SK-N-SH (cell line): ENCODE measurements around the gene GRID2IP. TPM values are rescaled to one million over a fixed set of nuclear protein-coding genes. Genes with fewer than 3 reads are reported as not detected.

ENCODE experiments used
- CTCF ChIA-PET: fragments of 300-600, 350-600 bp; formaldehyde crosslinking; extraction: SDS; loops from one replicate; lab custom pipeline; 2021; lab: Yijun Ruan, JAX
- POLR2A ChIA-PET: fragments of 350-600 bp; sonication (Branson Sonifier 250); formaldehyde crosslinking; extraction: SDS; loops from one replicate; lab custom pipeline; 2020; ENCODE audit warnings: antibody characterized with exemption, inconsistent platforms; lab: Yijun Ruan, JAX
- DNase-seq: peaks from one replicate; pipeline ENCODE4 v3.0.0; 2012
- H2AFZ ChIP-seq: fragments of 200-600 bp; sonication (generic); 2 replicates; pipeline ENCODE4 v1.8.1; 2016; ENCODE audit warnings: antibody characterized with exemption, mild to moderate bottlenecking, low read depth
- H3F3A ChIP-seq: fragments of 200-600 bp; sonication (generic); replicated peaks from 2 replicates; pipeline ENCODE3; 2016; ENCODE audit warnings: antibody characterized with exemption, mild to moderate bottlenecking; ENCODE audit not compliant: insufficient read depth
- H3K27ac ChIP-seq, 2 experiments: fragments of 200-500 bp in 1 of 2; fragments of 200-600 bp in 1 of 2; sonication (Bioruptor generic) in 1 of 2; sonication (generic), shearing (Covaris generic) in 1 of 2; 2 replicates each; pipeline versions ENCODE4 v1.5.1 to v1.6.1; 2014 to 2016; ENCODE audit warnings: low read depth in 2 of 2, inconsistent platforms in 1 of 2, low read length in 1 of 2, mild to moderate bottlenecking in 1 of 2, mixed read lengths in 1 of 2
- H3K27me3 ChIP-seq: fragments of 200-600 bp; sonication (generic), shearing (Covaris generic); 2 replicates; pipeline ENCODE4 v1.6.1; 2016; ENCODE audit warnings: mixed run types; ENCODE audit not compliant: insufficient read depth
- H3K36me3 ChIP-seq, 2 experiments: fragments of 200-500 bp in 1 of 2; fragments of 200-600 bp in 1 of 2; sonication (Bioruptor generic) in 1 of 2; sonication (generic) in 1 of 2; replicated peaks in 1 of 2; 2 replicates each; pipeline versions ENCODE3 to v1.5.1; 2014 to 2016; ENCODE audit warnings: low read length in 1 of 2, mild to moderate bottlenecking in 1 of 2; ENCODE audit not compliant: insufficient read depth in 2 of 2, control insufficient read depth in 1 of 2
- H3K4me1 ChIP-seq, 2 experiments: fragments of 200-500 bp in 1 of 2; fragments of 200-600 bp in 1 of 2; sonication (Bioruptor generic) in 1 of 2; sonication (generic), shearing (Covaris generic) in 1 of 2; 2 replicates each; pipeline versions ENCODE4 v1.5.1 to v1.6.1; 2014 to 2016; ENCODE audit warnings: low read depth in 1 of 2, low read length in 1 of 2, mixed run types in 1 of 2; ENCODE audit not compliant: insufficient read depth in 2 of 2, control insufficient read depth in 1 of 2
- H3K4me2 ChIP-seq: fragments of 200-600 bp; sonication (generic), shearing (Covaris generic); 2 replicates; pipeline ENCODE4 v1.6.1; 2017; ENCODE audit warnings: mixed run types
- H3K4me3 ChIP-seq, 2 experiments: fragments of 200-500 bp in 1 of 2; fragments of 200-600 bp in 1 of 2; sonication (Bioruptor generic) in 1 of 2; sonication (generic), shearing (Covaris generic) in 1 of 2; 2 replicates each; pipeline versions ENCODE4 v1.5.1 to v1.8.1; 2014 to 2016; ENCODE audit warnings: low read depth in 2 of 2, inconsistent platforms in 1 of 2, low read length in 1 of 2, mild to moderate bottlenecking in 1 of 2, mixed read lengths in 1 of 2, moderate library complexity in 1 of 2
- H3K79me2 ChIP-seq: fragments of 200-600 bp; sonication (generic); 2 replicates; pipeline ENCODE4 v1.8.1; 2017; ENCODE audit warnings: mild to moderate bottlenecking; ENCODE audit not compliant: insufficient read depth
- H3K9ac ChIP-seq: fragments of 200-600 bp; sonication (generic); 2 replicates; pipeline ENCODE4 v1.6.1; 2017; ENCODE audit warnings: mixed run types
- H3K9me2 ChIP-seq: fragments of 200-600 bp; sonication (generic); 2 replicates; pipeline ENCODE4 v1.6.1; 2017; ENCODE audit warnings: mixed run types
- H3K9me3 ChIP-seq: fragments of 200-600 bp; sonication (generic); 2 replicates; pipeline ENCODE4 v1.6.1; 2017; ENCODE audit warnings: mixed run types, mild to moderate bottlenecking, moderate library complexity
- H4K20me1 ChIP-seq: fragments of 200-600 bp; sonication (generic); 2 replicates; pipeline ENCODE4 v1.6.1; 2017; ENCODE audit warnings: mild to moderate bottlenecking, mixed run types; ENCODE audit not compliant: insufficient read depth
- CHD2 ChIP-seq: fragments of 150-350 bp; IDR thresholded peaks from 2 replicates; pipeline ENCODE4 v1.6.1; 2018; ENCODE audit warnings: low read length; ENCODE audit not compliant: partially characterized antibody
- FOSL2 ChIP-seq: IDR thresholded peaks from 2 replicates; pipeline ENCODE4 v1.4.0; 2012; ENCODE audit warnings: low read depth, mild to moderate bottlenecking, moderate library complexity, borderline replicate concordance
- FOXJ3 ChIP-seq: sonication (generic); formaldehyde crosslinking; IDR thresholded peaks from 2 replicates; pipeline ENCODE4 v1.5.1; 2020; ENCODE audit warnings: mild to moderate bottlenecking, missing genetic modification reagents
- GABPA ChIP-seq: IDR thresholded peaks from 2 replicates; pipeline ENCODE4 v1.4.0; 2012; ENCODE audit warnings: low read depth, mild to moderate bottlenecking
- MXI1 ChIP-seq: IDR thresholded peaks from 2 replicates; pipeline ENCODE4 v1.6.1; 2012; ENCODE audit warnings: mild to moderate bottlenecking, low read depth, low read length, improper control_type of control experiment
- NRF1 ChIP-seq: IDR thresholded peaks from 2 replicates; pipeline ENCODE4 v1.6.1; 2012; ENCODE audit warnings: low read depth, mild to moderate bottlenecking, low read length
- POLR2AphosphoS5 ChIP-seq: IDR thresholded peaks from 2 replicates; pipeline ENCODE4 v1.6.1; 2012; ENCODE audit warnings: low read depth, low read length
- RAD21 ChIP-seq: IDR thresholded peaks from 2 replicates; pipeline ENCODE4 v1.6.1; 2012; ENCODE audit warnings: mild to moderate bottlenecking, low read length
- RCOR1 ChIP-seq: fragments of 150-350 bp; IDR thresholded peaks from 2 replicates; pipeline ENCODE4 v1.6.1; 2017; ENCODE audit warnings: antibody characterized with exemption, low read length
- RFX5 ChIP-seq: IDR thresholded peaks from 2 replicates; pipeline ENCODE4 v1.6.1; 2012; ENCODE audit warnings: mild to moderate bottlenecking, improper control_type of control experiment, low read length
- RXRA ChIP-seq: IDR thresholded peaks from 2 replicates; pipeline ENCODE4 v1.4.0; 2012; ENCODE audit warnings: low read depth, mild to moderate bottlenecking, borderline replicate concordance
- SIN3A ChIP-seq: IDR thresholded peaks from 2 replicates; pipeline ENCODE4 v1.6.1; 2012; ENCODE audit warnings: low read depth, mild to moderate bottlenecking, low read length, moderate library complexity, borderline replicate concordance
- YY1 ChIP-seq: IDR thresholded peaks from 2 replicates; pipeline ENCODE4 v1.4.0; 2012; ENCODE audit warnings: low read depth, mild to moderate bottlenecking
- WGBS: methylation state at CpG from one replicate; pipeline ENCODE4 v1.1.6; 2017; ENCODE audit warnings: low lambda C conversion rate; 5-methylcytosine and 5-hydroxymethylcytosine counted together
- polyA plus RNA-seq, 3 experiments: library from polyadenylated mRNA; depleted of rRNA; stranded (reverse); fragments of >200 nt; gene quantifications; 2 replicates each; pipeline ENCODE4 v1.2.3, GENCODE V29; 2012
- TF ChIP-seq, protein P1 (sequence below): IDR thresholded peaks from 2 replicates; pipeline ENCODE4 v1.4.0; 2012; ENCODE audit warnings: low read depth
- TF ChIP-seq, protein P2 (sequence below): fragments of 150-350 bp; IDR thresholded peaks from 2 replicates; pipeline ENCODE4 v1.6.1; 2017; ENCODE audit warnings: antibody characterized with exemption, low read length, low read depth, borderline replicate concordance
- TF ChIP-seq, protein P3 (sequence below): IDR thresholded peaks from 2 replicates; pipeline ENCODE4; 2012
- TF ChIP-seq, protein P4 (sequence below): fragments of 200-600 bp; sonication (generic); IDR thresholded peaks from 2 replicates; pipeline ENCODE4 v1.6.1; 2017; ENCODE audit warnings: antibody characterized with exemption, mild to moderate bottlenecking, moderate library complexity
- TF ChIP-seq, protein P5 (sequence below): IDR thresholded peaks from 2 replicates; pipeline ENCODE4 v1.4.0; 2012; ENCODE audit warnings: low read depth, borderline replicate concordance

The GRID2IP gene
- polyA plus RNA-seq, 1 of the 3 experiments (the other 2 are of a cell fraction), result 0.03 TPM

DNA sequence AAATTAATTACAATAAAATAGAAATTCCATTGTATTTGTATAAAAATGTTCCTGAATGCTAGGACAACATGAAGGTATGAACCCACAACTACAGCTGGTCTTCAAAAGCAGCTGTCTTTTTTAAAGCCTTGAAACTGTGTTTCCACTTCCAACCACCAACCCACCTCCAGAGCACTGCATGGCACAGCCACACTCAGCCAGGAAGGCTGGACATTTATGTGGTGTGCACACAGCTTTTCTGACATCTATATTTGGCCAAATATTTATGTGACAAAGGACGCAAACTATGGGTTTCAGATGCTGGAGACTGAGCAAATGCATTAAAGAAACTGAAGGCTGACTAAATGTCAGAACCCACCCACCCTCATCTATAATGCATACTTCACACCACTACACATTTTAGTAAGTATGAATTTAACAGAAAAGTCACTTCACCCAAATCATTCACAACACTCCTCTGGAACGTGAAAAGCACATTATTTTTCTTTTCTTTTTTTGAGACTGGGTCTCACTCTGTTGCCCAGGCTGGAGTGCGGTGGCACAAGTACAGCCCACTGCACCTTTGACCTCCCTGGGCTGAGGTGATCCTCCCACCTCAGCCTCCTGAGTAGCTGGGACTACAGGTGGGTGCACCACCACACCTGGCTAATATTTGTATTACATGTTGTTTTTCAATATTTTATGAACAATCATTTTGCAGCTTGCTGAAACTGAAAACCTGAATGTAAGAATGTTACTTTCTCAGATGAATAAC, 75.7 kb downstream of the GRID2IP start:
- Histone ChIP-seq H3K4me2 (no peak overlapping the region), H3K9me3 (no peaks in the 10 kb centered on the region), H3K79me2 (peaks cover 98% of the 10 kb centered on the region), H3K36me3 (peaks cover 40 to 73% of the 10 kb centered on the region in 2 experiments), H3K27ac (no peak overlapping the region), H3F3A (peaks cover 10% of the 10 kb centered on the region)
- 98% methylated on average over 3 of the region's 3 CpGs for WGBS
- POLR2A ChIA-PET, result no interaction called here
- TF ChIP-seq, protein P1, sequence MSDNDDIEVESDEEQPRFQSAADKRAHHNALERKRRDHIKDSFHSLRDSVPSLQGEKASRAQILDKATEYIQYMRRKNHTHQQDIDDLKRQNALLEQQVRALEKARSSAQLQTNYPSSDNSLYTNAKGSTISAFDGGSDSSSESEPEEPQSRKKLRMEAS, result no peak
- TF ChIP-seq FOSL2 (no peak), RXRA (no peak), MXI1 (no peak), SIN3A (no peak), NRF1 (no peak), CHD2 (no peak), FOXJ3 (CRISPR knock-in tag) (no peak), GABPA (no peak), RFX5 (no peak), RCOR1 (no peak), POLR2AphosphoS5 (no peak), RAD21 (no peak), YY1 (no peak)
- TF ChIP-seq, protein P2, sequence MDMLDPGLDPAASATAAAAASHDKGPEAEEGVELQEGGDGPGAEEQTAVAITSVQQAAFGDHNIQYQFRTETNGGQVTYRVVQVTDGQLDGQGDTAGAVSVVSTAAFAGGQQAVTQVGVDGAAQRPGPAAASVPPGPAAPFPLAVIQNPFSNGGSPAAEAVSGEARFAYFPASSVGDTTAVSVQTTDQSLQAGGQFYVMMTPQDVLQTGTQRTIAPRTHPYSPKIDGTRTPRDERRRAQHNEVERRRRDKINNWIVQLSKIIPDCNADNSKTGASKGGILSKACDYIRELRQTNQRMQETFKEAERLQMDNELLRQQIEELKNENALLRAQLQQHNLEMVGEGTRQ, result no peak
- TF ChIP-seq, protein P3, sequence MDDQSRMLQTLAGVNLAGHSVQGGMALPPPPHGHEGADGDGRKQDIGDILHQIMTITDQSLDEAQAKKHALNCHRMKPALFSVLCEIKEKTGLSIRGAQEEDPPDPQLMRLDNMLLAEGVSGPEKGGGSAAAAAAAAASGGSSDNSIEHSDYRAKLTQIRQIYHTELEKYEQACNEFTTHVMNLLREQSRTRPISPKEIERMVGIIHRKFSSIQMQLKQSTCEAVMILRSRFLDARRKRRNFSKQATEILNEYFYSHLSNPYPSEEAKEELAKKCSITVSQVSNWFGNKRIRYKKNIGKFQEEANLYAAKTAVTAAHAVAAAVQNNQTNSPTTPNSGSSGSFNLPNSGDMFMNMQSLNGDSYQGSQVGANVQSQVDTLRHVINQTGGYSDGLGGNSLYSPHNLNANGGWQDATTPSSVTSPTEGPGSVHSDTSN, result no peak
- TF ChIP-seq, protein P4, sequence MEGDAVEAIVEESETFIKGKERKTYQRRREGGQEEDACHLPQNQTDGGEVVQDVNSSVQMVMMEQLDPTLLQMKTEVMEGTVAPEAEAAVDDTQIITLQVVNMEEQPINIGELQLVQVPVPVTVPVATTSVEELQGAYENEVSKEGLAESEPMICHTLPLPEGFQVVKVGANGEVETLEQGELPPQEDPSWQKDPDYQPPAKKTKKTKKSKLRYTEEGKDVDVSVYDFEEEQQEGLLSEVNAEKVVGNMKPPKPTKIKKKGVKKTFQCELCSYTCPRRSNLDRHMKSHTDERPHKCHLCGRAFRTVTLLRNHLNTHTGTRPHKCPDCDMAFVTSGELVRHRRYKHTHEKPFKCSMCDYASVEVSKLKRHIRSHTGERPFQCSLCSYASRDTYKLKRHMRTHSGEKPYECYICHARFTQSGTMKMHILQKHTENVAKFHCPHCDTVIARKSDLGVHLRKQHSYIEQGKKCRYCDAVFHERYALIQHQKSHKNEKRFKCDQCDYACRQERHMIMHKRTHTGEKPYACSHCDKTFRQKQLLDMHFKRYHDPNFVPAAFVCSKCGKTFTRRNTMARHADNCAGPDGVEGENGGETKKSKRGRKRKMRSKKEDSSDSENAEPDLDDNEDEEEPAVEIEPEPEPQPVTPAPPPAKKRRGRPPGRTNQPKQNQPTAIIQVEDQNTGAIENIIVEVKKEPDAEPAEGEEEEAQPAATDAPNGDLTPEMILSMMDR, result no peak
- TF ChIP-seq, protein P5, sequence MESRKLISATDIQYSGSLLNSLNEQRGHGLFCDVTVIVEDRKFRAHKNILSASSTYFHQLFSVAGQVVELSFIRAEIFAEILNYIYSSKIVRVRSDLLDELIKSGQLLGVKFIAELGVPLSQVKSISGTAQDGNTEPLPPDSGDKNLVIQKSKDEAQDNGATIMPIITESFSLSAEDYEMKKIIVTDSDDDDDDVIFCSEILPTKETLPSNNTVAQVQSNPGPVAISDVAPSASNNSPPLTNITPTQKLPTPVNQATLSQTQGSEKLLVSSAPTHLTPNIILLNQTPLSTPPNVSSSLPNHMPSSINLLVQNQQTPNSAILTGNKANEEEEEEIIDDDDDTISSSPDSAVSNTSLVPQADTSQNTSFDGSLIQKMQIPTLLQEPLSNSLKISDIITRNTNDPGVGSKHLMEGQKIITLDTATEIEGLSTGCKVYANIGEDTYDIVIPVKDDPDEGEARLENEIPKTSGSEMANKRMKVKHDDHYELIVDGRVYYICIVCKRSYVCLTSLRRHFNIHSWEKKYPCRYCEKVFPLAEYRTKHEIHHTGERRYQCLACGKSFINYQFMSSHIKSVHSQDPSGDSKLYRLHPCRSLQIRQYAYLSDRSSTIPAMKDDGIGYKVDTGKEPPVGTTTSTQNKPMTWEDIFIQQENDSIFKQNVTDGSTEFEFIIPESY, result no peak
- TF ChIP-seq, all 33 proteins: peak for 0
- Histone ChIP-seq H3K9ac (no peak overlapping the region), H3K27me3 (no peaks in the 10 kb centered on the region), H2AFZ (no peak overlapping the region), H3K4me1 (no peaks in the 10 kb centered on the region; a peak in 2 of 4 replicates), H3K9me2 (no peaks in the 10 kb centered on the region), H3K4me3 (no peak overlapping the region), H4K20me1 (peaks cover 92% of the 10 kb centered on the region)
- no peak for DNase-seq
- CTCF ChIA-PET, result interaction anchor here (1.1 to 2.4 kb wide), 5 partner anchors 17 to 40 kb away, joined by 3 to 7 read pairs (median 4); no protein-coding TSS in a partner anchor
